ENCODE results near the gene ALDH1B1. TPM values are rescaled to one million over a fixed set of nuclear protein-coding genes. Genes with fewer than 3 reads are reported as not detected.

Gene ALDH1B1
- total RNA-seq, 1 donor, result 14.3 TPM

- no peak for DNase-seq (ENCODE audit: low read depth)
- H3K4me3 ChIP-seq (ENCODE audit: low read depth, low read length), result no peak overlapping the region
- TF ChIP-seq CTCF (IDR thresholded peaks at IDR 0.05; ENCODE audit: insufficient read depth, low read length), result no peak
Observed at GRCh38 chr9:38387066-38387465, 5.4 kb upstream of the ALDH1B1 start.

- no peak overlapping the region for H3K4me3 ChIP-seq (ENCODE audit: low read depth, low read length)
- DNase-seq (ENCODE audit: low read depth), result no peak
- no peak for TF ChIP-seq CTCF (IDR thresholded peaks at IDR 0.05; ENCODE audit: insufficient read depth, low read length)
Observed at GRCh38 chr9:38387751-38388150, 4.8 kb upstream of the ALDH1B1 start.

GRCh38 chr9:38388283-38389223, 3.9 kb upstream of the ALDH1B1 start:
- no peak overlapping the region for H3K4me3 ChIP-seq (ENCODE audit: low read depth, low read length)
- peak; percentile 52 for DNase-seq (ENCODE audit: low read depth)
- no peak for TF ChIP-seq CTCF (IDR thresholded peaks at IDR 0.05; ENCODE audit: insufficient read depth, low read length)

GRCh38 chr9:38389313-38389712, 3.2 kb upstream of the ALDH1B1 start:
- TF ChIP-seq CTCF (IDR thresholded peaks at IDR 0.05; ENCODE audit: insufficient read depth, low read length), result no peak
- no peak overlapping the region for H3K4me3 ChIP-seq (ENCODE audit: low read depth, low read length)
- DNase-seq (ENCODE audit: low read depth), result peak; percentile 21

GRCh38 chr9:38390442-38390841, 2.1 kb upstream of the ALDH1B1 start:
- no peak overlapping the region for H3K4me3 ChIP-seq (ENCODE audit: low read depth, low read length)
- DNase-seq (ENCODE audit: low read depth), result no peak
- no peak for TF ChIP-seq CTCF (IDR thresholded peaks at IDR 0.05; ENCODE audit: insufficient read depth, low read length)

- no peak for DNase-seq (ENCODE audit: low read depth)
- H3K4me3 ChIP-seq (ENCODE audit: low read depth, low read length), result no peak overlapping the region
- TF ChIP-seq CTCF (IDR thresholded peaks at IDR 0.05; ENCODE audit: insufficient read depth, low read length), result no peak
Observed at GRCh38 chr9:38390851-38391250, 1.7 kb upstream of the ALDH1B1 start.
